ENCODE data around the gene HDAC3.
A peak's percentile ranks its signal among the peaks of the same experiment; 100 is the strongest.

DNA sequence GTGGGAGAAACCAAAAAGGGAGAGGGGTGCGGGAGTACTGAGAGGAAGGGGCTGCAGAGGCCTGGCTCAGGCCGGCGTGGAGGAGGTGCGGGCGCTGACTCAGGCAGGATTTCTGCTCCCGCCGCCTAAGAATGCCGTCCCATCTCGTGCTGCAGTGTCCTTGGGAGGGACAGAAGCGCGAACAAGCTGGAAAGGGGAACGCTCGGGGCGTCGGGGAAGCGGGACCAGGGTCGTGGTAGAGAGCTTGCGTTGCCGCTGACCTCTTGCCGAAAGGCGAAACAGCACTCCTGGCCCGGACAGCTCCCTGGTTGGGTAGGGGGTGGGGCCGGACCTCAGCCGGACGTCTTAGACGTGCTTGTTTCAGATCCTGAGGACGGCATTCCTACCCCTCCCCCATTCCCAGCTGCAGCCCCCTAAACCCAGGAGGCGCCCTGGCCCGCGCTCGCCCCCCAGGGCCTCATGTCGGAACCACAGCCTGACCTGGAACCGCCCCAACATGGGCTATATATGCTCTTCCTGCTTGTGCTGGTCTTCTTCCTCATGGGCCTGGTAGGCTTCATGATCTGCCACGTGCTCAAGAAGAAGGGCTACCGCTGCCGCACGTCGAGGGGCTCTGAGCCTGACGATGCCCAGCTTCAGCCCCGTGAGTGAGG lies 1.2 kb upstream of the HDAC3 start:
- TF ChIP-seq, protein P1, sequence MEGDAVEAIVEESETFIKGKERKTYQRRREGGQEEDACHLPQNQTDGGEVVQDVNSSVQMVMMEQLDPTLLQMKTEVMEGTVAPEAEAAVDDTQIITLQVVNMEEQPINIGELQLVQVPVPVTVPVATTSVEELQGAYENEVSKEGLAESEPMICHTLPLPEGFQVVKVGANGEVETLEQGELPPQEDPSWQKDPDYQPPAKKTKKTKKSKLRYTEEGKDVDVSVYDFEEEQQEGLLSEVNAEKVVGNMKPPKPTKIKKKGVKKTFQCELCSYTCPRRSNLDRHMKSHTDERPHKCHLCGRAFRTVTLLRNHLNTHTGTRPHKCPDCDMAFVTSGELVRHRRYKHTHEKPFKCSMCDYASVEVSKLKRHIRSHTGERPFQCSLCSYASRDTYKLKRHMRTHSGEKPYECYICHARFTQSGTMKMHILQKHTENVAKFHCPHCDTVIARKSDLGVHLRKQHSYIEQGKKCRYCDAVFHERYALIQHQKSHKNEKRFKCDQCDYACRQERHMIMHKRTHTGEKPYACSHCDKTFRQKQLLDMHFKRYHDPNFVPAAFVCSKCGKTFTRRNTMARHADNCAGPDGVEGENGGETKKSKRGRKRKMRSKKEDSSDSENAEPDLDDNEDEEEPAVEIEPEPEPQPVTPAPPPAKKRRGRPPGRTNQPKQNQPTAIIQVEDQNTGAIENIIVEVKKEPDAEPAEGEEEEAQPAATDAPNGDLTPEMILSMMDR (IDR thresholded peaks at IDR 0.05) = peak; percentile 77
- TF ChIP-seq EZH2 (IDR thresholded peaks at IDR 0.05; ENCODE audit: borderline replicate concordance, insufficient read depth, low read depth, low read length, poor library complexity, severe bottlenecking) = no peak

All from B cell (primary cell).